Type B pancreatic cell (in vitro differentiated cells): ENCODE data around the gene ZNF597. TPM values are rescaled to one million over a fixed set of nuclear protein-coding genes. Genes with fewer than 3 reads are reported as not detected.

Experiments
- DNase-seq: peaks from one replicate; pipeline ENCODE4 v3.0.0; 2021; ENCODE audit warnings: mixed read lengths; ENCODE audit not compliant: unreplicated experiment; ENCODE audit errors: extremely low spot score
- H3K27ac Mint-ChIP-seq: 2 replicates; pipeline ENCODE4 v1.8.0; 2021; ENCODE audit warnings: mild to moderate bottlenecking, mixed read lengths
- H3K27me3 Mint-ChIP-seq: 2 replicates; pipeline ENCODE4 v1.8.0; 2021; ENCODE audit warnings: mixed read lengths
- H3K36me3 Mint-ChIP-seq: 2 replicates; pipeline ENCODE4 v1.8.0; 2021; ENCODE audit warnings: mixed read lengths
- H3K4me1 Mint-ChIP-seq: one replicate; pipeline ENCODE4 v1.8.0; 2021; ENCODE audit warnings: mixed read lengths; ENCODE audit not compliant: unreplicated experiment
- H3K4me3 Mint-ChIP-seq: 2 replicates; pipeline ENCODE4 v1.8.0; 2021; ENCODE audit warnings: mild to moderate bottlenecking, mixed read lengths
- H3K9me3 Mint-ChIP-seq: 2 replicates; pipeline ENCODE4 v1.8.0; 2021; ENCODE audit warnings: mixed read lengths
- CTCF ChIP-seq: fragments of 200-600 bp; sonication (generic); conservative IDR thresholded peaks from 2 replicates; pipeline ENCODE4 v1.5.0; 2021; ENCODE audit warnings: antibody characterized with exemption, mild to moderate bottlenecking
- long read RNA-seq: library from polyadenylated mRNA; unstranded; transcript quantifications from one replicate; pipeline ENCODE4 v2.0.0, GENCODE V29; 2020
- total RNA-seq: library from RNA; stranded (reverse); gene quantifications from 2 replicates; pipeline ENCODE4 v1.2.1, GENCODE V29; 2021; ENCODE audit warnings: low replicate concordance

ZNF597 gene
- 1.4 and 2.2 TPM in 2 replicates for total RNA-seq
- long read RNA-seq, full-length matches to known transcripts: 4 of 4 reads
- long read RNA-seq, partial matches to known transcripts: 0 of 4 reads
- long read RNA-seq, other reads (novel, unspliced or antisense): 0 of 4 reads

- TF ChIP-seq CTCF: no peak
- peaks cover 30% of the 10 kb centered on the region for H3K36me3 Mint-ChIP-seq
- no peaks in the 10 kb centered on the region for H3K4me1 Mint-ChIP-seq
- DNase-seq: peak; percentile 82
- H3K4me3 Mint-ChIP-seq: peak within 1 kb of the TSS; percentile 99
- no peaks in the 10 kb centered on the region for H3K27me3 Mint-ChIP-seq
- peak within 1 kb of the TSS; percentile 93 for H3K27ac Mint-ChIP-seq
- peaks cover 5% of the 10 kb centered on the region for H3K9me3 Mint-ChIP-seq
These were observed at the start of gene ZNF597, which contains the start of gene NAA60 for GRCh38 chr16:3443108-3444031. ZNF597 (minus strand) TSS chr16:3443504; CDS start chr16:3443153, 351 bp downstream. NAA60 (plus strand) TSS chr16:3443680; CDS start chr16:3476228, 32,548 bp downstream.

GRCh38 chr16:3492356-3492755 lies 49.1 kb upstream of the ZNF597 start:
- H3K4me3 Mint-ChIP-seq: no peak overlapping the region
- no peaks in the 10 kb centered on the region for H3K9me3 Mint-ChIP-seq
- H3K36me3 Mint-ChIP-seq: no peaks in the 10 kb centered on the region
- TF ChIP-seq CTCF: no peak
- no peaks in the 10 kb centered on the region for H3K4me1 Mint-ChIP-seq
- no peak overlapping the region for H3K27ac Mint-ChIP-seq
- DNase-seq: no peak
- H3K27me3 Mint-ChIP-seq: no peaks in the 10 kb centered on the region

GRCh38 chr16:3490911-3491629 lies 47.8 kb upstream of the ZNF597 start:
- H3K9me3 Mint-ChIP-seq: no peaks in the 10 kb centered on the region
- DNase-seq: no peak
- H3K27ac Mint-ChIP-seq: no peak overlapping the region
- H3K4me3 Mint-ChIP-seq: no peak overlapping the region
- no peaks in the 10 kb centered on the region for H3K36me3 Mint-ChIP-seq
- no peaks in the 10 kb centered on the region for H3K4me1 Mint-ChIP-seq
- H3K27me3 Mint-ChIP-seq: no peaks in the 10 kb centered on the region
- TF ChIP-seq CTCF: no peak

GRCh38 chr16:3488801-3489200 lies 45.5 kb upstream of the ZNF597 start:
- H3K27me3 Mint-ChIP-seq: no peaks in the 10 kb centered on the region
- H3K36me3 Mint-ChIP-seq: peaks cover 3% of the 10 kb centered on the region
- H3K4me1 Mint-ChIP-seq: no peaks in the 10 kb centered on the region
- H3K9me3 Mint-ChIP-seq: no peaks in the 10 kb centered on the region
- H3K4me3 Mint-ChIP-seq: no peak overlapping the region
- no peak overlapping the region for H3K27ac Mint-ChIP-seq
- no peak for DNase-seq
- no peak for TF ChIP-seq CTCF

GRCh38 chr16:3487521-3488410 lies 44.5 kb upstream of the ZNF597 start:
- Mint-ChIP-seq H3K4me3 (no peak overlapping the region), H3K27ac (no peak overlapping the region), H3K9me3 (no peaks in the 10 kb centered on the region), H3K27me3 (no peaks in the 10 kb centered on the region), H3K4me1 (no peaks in the 10 kb centered on the region), H3K36me3 (peaks cover 14% of the 10 kb centered on the region)
- no peak for TF ChIP-seq CTCF
- no peak for DNase-seq
